ENCODE data around the gene PARD3B.

The PARD3B gene

DNA sequence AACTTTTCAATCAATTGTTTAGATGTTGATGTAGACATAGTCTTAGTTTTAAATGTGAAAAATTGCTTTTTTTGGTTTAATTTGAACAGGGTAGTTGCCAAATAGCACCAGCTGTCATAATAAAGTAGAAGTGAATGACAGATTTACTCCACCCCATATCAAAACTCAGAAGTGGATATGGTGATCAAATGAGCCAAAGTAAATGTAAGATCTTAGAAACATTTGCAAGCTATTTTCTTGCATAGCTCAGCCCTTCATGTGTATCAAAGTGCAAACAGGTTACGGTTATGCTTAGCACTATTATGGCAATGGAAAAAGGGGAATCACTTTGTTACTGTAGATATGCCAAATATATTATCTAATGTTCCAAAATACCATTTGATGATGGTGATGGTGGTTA is 596.1 kb downstream of the PARD3B start:
- no peak overlapping the region for H3K27ac ChIP-seq

DNA sequence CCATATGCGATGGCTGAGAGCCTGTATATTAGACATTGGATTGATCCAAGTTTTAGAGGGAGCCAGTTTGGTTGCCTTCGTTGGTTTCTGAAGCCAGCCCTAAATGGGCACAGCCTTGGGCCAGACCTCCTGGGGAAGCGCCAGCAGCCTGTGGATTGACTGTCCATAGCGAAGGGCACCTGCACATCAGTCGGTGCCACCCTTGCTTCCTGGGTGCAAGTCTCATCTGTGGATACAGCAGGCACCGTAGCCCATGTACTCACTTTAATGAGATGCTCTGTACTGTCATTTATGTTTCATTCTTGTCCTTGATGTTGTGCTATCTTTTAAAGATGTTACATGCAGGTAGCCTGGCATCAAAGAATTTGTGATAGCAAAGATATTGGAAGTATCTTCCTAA is 600.6 kb downstream of the PARD3B start:
- Histone ChIP-seq H3K27ac (no peak overlapping the region), H3K4me3 (no peak overlapping the region)
- TF ChIP-seq, protein P1, sequence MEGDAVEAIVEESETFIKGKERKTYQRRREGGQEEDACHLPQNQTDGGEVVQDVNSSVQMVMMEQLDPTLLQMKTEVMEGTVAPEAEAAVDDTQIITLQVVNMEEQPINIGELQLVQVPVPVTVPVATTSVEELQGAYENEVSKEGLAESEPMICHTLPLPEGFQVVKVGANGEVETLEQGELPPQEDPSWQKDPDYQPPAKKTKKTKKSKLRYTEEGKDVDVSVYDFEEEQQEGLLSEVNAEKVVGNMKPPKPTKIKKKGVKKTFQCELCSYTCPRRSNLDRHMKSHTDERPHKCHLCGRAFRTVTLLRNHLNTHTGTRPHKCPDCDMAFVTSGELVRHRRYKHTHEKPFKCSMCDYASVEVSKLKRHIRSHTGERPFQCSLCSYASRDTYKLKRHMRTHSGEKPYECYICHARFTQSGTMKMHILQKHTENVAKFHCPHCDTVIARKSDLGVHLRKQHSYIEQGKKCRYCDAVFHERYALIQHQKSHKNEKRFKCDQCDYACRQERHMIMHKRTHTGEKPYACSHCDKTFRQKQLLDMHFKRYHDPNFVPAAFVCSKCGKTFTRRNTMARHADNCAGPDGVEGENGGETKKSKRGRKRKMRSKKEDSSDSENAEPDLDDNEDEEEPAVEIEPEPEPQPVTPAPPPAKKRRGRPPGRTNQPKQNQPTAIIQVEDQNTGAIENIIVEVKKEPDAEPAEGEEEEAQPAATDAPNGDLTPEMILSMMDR (IDR thresholded peaks at IDR 0.05), result no peak
- no peak for DNase-seq (ENCODE audit: low spot score)

More for the DNA sequence above, 596.1 kb downstream of the PARD3B start:
- TF ChIP-seq, protein P1 (IDR thresholded peaks at IDR 0.05), result no peak
- no peak for DNase-seq (ENCODE audit: low spot score)
- no peak overlapping the region for H3K4me3 ChIP-seq

DNA sequence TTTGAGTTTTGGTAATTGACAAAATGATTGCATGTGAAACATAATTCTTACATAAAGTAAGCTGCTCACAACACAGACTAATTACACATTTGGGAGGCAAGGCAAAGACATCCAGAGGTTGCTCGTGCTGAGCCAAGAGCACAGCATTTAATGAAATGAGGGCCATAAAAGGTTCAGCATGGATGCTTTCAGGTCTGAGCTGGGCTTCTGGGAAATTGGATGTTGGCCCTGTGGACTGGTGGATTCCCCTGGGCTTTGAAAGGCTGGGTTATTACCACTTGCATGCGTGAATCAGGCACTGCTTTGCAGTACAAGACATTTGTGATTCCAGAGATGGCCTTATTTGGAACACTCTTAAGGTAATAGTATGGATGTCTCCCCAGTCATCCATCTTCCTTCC is 603.5 kb downstream of the PARD3B start:
- Histone ChIP-seq H3K27ac (no peak overlapping the region), H3K4me3 (no peak overlapping the region)
- TF ChIP-seq, protein P1 (IDR thresholded peaks at IDR 0.05), result no peak
- DNase-seq (ENCODE audit: low spot score), result no peak

DNA sequence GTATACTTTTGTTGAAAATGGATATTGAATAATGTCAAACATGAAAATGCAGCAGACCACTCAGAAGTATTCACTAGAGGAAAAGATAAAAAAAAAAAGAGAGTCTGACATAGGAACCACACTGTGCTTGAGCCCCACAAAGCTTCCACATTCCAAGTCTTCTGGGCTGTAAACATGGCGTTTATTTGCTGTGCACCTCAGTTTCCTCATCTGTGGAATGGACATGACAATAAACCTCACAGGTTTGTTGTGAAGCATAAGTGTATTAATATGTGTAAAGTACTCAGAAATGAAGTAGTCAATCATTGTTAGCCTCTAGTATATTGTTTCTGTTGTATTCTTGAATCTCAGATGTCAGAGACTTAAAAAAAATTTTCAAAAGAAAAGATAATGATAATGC is 611.2 kb downstream of the PARD3B start:
- Histone ChIP-seq H3K4me3 (no peak overlapping the region), H3K27ac (no peak overlapping the region)
- no peak for DNase-seq (ENCODE audit: low spot score)
- TF ChIP-seq, protein P1 (IDR thresholded peaks at IDR 0.05), result no peak

DNA sequence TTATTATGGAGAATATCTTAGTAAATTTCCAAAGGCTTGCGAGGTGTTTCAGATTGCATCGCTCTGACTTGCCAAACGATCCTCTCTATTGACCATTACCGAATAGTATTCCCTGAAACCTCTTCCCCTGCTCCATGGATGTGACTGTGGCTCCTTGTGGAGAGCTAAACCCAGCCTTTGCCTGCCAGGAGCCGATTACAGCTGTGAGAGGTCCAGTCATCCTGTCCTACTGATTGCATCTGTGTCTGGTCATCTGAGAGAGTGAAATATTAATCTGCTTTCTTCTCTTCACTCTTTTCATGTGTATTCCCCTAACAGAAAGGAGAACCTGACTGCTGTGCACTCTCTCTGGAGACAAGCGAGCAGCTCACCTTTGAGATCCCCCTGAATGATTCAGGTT is 613.1 kb downstream of the PARD3B start:
- Histone ChIP-seq H3K4me3 (no peak overlapping the region), H3K27ac (no peak overlapping the region)
- no peak for DNase-seq (ENCODE audit: low spot score)
- TF ChIP-seq, protein P1 (IDR thresholded peaks at IDR 0.05), result no peak

DNA sequence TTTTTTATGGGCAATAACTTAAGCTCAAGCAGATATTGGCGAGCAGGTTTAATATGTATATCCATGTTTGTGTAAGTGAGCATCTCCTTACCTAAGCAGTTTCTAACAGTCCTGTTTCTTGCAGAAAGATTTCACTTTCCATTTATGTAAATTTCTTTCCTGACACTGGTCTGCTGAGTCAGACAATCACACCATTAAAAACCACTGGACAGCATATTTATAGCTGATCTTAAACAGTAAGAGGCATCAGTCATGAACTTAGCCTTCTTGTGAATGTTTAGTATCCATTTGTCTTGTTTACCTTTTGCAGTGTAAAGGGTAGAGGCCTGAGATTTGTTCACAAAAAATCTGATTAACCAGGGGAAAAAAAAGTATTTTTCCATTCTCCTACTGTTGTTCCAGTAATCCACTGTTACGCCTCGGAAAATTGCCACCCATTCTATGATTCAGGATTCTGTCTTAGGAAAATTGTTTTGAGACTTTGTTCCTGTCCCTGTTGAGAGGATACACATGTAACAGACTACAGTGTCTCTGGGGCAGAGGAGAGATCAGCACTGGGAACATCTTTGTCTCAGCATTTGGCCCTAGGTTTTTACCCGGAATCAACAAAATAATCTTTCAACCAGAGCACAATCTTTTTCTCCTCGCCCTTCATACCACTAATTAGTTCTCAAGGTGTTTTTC is 616.0 kb downstream of the PARD3B start:
- TF ChIP-seq, protein P1 (IDR thresholded peaks at IDR 0.05), result no peak
- Histone ChIP-seq H3K4me3 (no peak overlapping the region), H3K27ac (no peak overlapping the region)
- DNase-seq (ENCODE audit: low spot score), result no peak

DNA sequence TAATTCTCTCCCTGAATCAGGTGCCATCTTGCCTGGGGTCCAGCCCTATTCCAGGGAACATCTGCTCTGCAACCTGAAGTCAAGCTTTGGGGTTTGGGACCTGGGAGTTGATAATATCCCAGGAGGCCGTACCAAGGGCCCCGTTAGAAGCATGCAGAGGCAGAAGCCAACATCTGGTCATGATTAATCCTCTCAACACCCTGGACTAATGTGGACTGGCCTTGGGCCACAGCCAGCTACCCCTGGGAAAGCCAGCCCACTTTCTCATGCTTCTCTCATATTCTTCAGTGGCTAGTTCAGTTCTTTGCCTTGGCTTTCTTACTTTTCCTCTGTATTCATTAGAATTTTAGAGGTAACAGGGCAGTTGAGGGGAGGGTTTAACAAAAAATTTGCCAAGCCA is 621.5 kb downstream of the PARD3B start:
- Histone ChIP-seq H3K27ac (no peak overlapping the region), H3K4me3 (no peak overlapping the region)
- DNase-seq (ENCODE audit: low spot score), result no peak
- TF ChIP-seq, protein P1 (IDR thresholded peaks at IDR 0.05), result no peak
